ENCODE results near the gene CHPF2.

Gene CHPF2

GRCh38 chr7:151286148-151286547 lies 53.9 kb downstream of the CHPF2 start:
- no peak for TF ChIP-seq CTCF (IDR thresholded peaks at IDR 0.05; ENCODE audit: low read depth, low read length)
- H3K4me3 ChIP-seq (ENCODE audit: low read depth, low read length): no peak overlapping the region

Measured in WI38 (cell line).